ENCODE measurements around the gene MAPK8. TPM values are rescaled to one million over a fixed set of nuclear protein-coding genes. Genes with fewer than 3 reads are reported as not detected.
"Not testable (repeated sequence)": the region's sequence is repeated elsewhere in the genome, so short reads cannot be mapped to it uniquely, and the experiment has no call there.

Gene MAPK8
- total RNA-seq, 1 experiment from 2014 or later = 52.9 TPM

GRCh38 chr10:48419714-48420113 is 113.2 kb downstream of the MAPK8 start:
- ChIA-PET POLR2A (interaction anchor here (1.0 kb wide), 1 partner anchor 18 kb away, joined by 4 read pairs; no protein-coding TSS in a partner anchor), CTCF (interaction anchor here (1.2 kb wide), 1 partner anchor 237 kb away, joined by 4 read pairs; no protein-coding TSS in a partner anchor)
- no peak for TF ChIP-seq CTCF (IDR thresholded peaks at IDR 0.05; ENCODE audit: unreplicated experiment)
- Mint-ChIP-seq H3K9me3 (ENCODE audit: unreplicated experiment) (no peaks in the 10 kb centered on the region), H3K27me3 (ENCODE audit: insufficient read depth, unreplicated experiment) (no peaks in the 10 kb centered on the region), H3K4me1 (ENCODE audit: insufficient read depth, unreplicated experiment) (peaks cover 22% of the 10 kb centered on the region), H3K27ac (ENCODE audit: low read depth, unreplicated experiment) (no peak overlapping the region), H3K36me3 (ENCODE audit: insufficient read depth, unreplicated experiment) (no peaks in the 10 kb centered on the region), H3K4me3 (ENCODE audit: unreplicated experiment) (no peak overlapping the region)
- no TSS peak for BruUV-seq (replicated peaks)
- intact Hi-C loops (cut with micrococcal nuclease) = loop anchor here (10.0 kb wide), 1 partner anchor 105 kb away; no protein-coding TSS in a partner anchor
- no peak for DNase-seq (ENCODE audit: unreplicated experiment)

DNA sequence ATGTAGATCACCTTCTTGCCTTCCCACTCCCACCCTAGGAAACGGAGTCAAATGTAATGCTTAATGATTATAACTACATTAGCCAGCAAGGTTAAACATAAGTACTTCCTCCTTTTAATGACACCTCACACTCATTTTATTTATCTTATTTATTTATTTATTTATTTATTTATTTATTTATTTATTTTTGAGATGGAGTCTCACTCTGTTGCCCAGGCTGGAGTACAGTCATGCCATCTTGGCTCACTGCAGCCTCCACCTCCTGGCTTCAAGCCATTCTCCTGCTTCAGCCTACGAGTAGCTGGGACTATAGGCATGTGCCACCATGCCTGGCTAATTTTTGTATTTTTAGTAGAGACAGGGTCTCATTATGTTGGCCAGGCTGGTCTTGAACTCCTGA is 115.4 kb downstream of the MAPK8 start:
- BruUV-seq (replicated peaks); H3K36me3 Mint-ChIP-seq (ENCODE audit: insufficient read depth, unreplicated experiment); H3K27ac Mint-ChIP-seq (ENCODE audit: low read depth, unreplicated experiment); DNase-seq (ENCODE audit: unreplicated experiment); H3K9me3 Mint-ChIP-seq (ENCODE audit: unreplicated experiment); H3K27me3 Mint-ChIP-seq (ENCODE audit: insufficient read depth, unreplicated experiment); H3K4me3 Mint-ChIP-seq (ENCODE audit: unreplicated experiment); H3K4me1 Mint-ChIP-seq (ENCODE audit: insufficient read depth, unreplicated experiment); POLR2A ChIA-PET; intact Hi-C loops (cut with micrococcal nuclease): not testable (repeated sequence)
- CTCF ChIA-PET = interaction anchor here (1.0 kb wide), 1 partner anchor 235 kb away, joined by 3 read pairs; no protein-coding TSS in a partner anchor

GRCh38 chr10:48423884-48424283 is 117.4 kb downstream of the MAPK8 start:
- BruUV-seq (replicated peaks) = no TSS peak
- H3K27me3 Mint-ChIP-seq (ENCODE audit: insufficient read depth, unreplicated experiment) = no peaks in the 10 kb centered on the region
- H3K4me1 Mint-ChIP-seq (ENCODE audit: insufficient read depth, unreplicated experiment) = no peaks in the 10 kb centered on the region
- H3K27ac Mint-ChIP-seq (ENCODE audit: low read depth, unreplicated experiment) = no peak overlapping the region
- H3K9me3 Mint-ChIP-seq (ENCODE audit: unreplicated experiment) = no peaks in the 10 kb centered on the region
- intact Hi-C loops (cut with micrococcal nuclease) = no loop called here
- DNase-seq (ENCODE audit: unreplicated experiment) = no peak
- no peak overlapping the region for H3K4me3 Mint-ChIP-seq (ENCODE audit: unreplicated experiment)
- ChIA-PET POLR2A (no interaction called here), CTCF (interaction anchor here (1.0 kb wide), 1 partner anchor 233 kb away, joined by 3 read pairs; no protein-coding TSS in a partner anchor)
- H3K36me3 Mint-ChIP-seq (ENCODE audit: insufficient read depth, unreplicated experiment) = peaks cover 14% of the 10 kb centered on the region
- TF ChIP-seq CTCF (IDR thresholded peaks at IDR 0.05; ENCODE audit: unreplicated experiment) = no peak

- ChIA-PET POLR2A (interaction anchor here (0.7 kb wide), 2 partner anchors 20 to 66 kb away, joined by 3 read pairs; no protein-coding TSS in a partner anchor), CTCF (no interaction called here)
- no peak for DNase-seq (ENCODE audit: unreplicated experiment)
- intact Hi-C loops (cut with micrococcal nuclease) = no loop called here
- peaks cover 16% of the 10 kb centered on the region for H3K36me3 Mint-ChIP-seq (ENCODE audit: insufficient read depth, unreplicated experiment)
- no peaks in the 10 kb centered on the region for H3K9me3 Mint-ChIP-seq (ENCODE audit: unreplicated experiment)
- H3K4me3 Mint-ChIP-seq (ENCODE audit: unreplicated experiment) = no peak overlapping the region
- BruUV-seq (replicated peaks) = no TSS peak
- no peaks in the 10 kb centered on the region for H3K4me1 Mint-ChIP-seq (ENCODE audit: insufficient read depth, unreplicated experiment)
- no peak for TF ChIP-seq CTCF (IDR thresholded peaks at IDR 0.05; ENCODE audit: unreplicated experiment)
- H3K27me3 Mint-ChIP-seq (ENCODE audit: insufficient read depth, unreplicated experiment) = no peaks in the 10 kb centered on the region
- no peak overlapping the region for H3K27ac Mint-ChIP-seq (ENCODE audit: low read depth, unreplicated experiment)
Measured at GRCh38 chr10:48428896-48429295, 122.4 kb downstream of the MAPK8 start.

- no peak overlapping the region for H3K27ac Mint-ChIP-seq (ENCODE audit: low read depth, unreplicated experiment)
- intact Hi-C loops (cut with micrococcal nuclease) = no loop called here
- H3K4me3 Mint-ChIP-seq (ENCODE audit: unreplicated experiment) = no peak overlapping the region
- H3K36me3 Mint-ChIP-seq (ENCODE audit: insufficient read depth, unreplicated experiment) = peaks cover 16% of the 10 kb centered on the region
- H3K4me1 Mint-ChIP-seq (ENCODE audit: insufficient read depth, unreplicated experiment) = no peaks in the 10 kb centered on the region
- BruUV-seq (replicated peaks) = no TSS peak
- ChIA-PET POLR2A (interaction anchor here (0.7 kb wide), 1 partner anchor 67 kb away, joined by 3 read pairs; no protein-coding TSS in a partner anchor), CTCF (no interaction called here)
- H3K9me3 Mint-ChIP-seq (ENCODE audit: unreplicated experiment) = no peaks in the 10 kb centered on the region
- TF ChIP-seq CTCF (IDR thresholded peaks at IDR 0.05; ENCODE audit: unreplicated experiment) = no peak
- DNase-seq (ENCODE audit: unreplicated experiment) = no peak
- H3K27me3 Mint-ChIP-seq (ENCODE audit: insufficient read depth, unreplicated experiment) = no peaks in the 10 kb centered on the region
Measured at GRCh38 chr10:48429309-48429708, 122.8 kb downstream of the MAPK8 start.

All from MCF 10A (cell line).